Measurements from ENCODE around the gene CHAC1. TPM values are rescaled to one million over a fixed set of nuclear protein-coding genes. Genes with fewer than 3 reads are reported as not detected.

Gene CHAC1
- total and polyA plus RNA-seq, 2 of the 13 experiments (the other 11 are each of a cell fraction or from before 2014, with no cell fraction given), result 0.44 TPM; not detected in 1

DNA sequence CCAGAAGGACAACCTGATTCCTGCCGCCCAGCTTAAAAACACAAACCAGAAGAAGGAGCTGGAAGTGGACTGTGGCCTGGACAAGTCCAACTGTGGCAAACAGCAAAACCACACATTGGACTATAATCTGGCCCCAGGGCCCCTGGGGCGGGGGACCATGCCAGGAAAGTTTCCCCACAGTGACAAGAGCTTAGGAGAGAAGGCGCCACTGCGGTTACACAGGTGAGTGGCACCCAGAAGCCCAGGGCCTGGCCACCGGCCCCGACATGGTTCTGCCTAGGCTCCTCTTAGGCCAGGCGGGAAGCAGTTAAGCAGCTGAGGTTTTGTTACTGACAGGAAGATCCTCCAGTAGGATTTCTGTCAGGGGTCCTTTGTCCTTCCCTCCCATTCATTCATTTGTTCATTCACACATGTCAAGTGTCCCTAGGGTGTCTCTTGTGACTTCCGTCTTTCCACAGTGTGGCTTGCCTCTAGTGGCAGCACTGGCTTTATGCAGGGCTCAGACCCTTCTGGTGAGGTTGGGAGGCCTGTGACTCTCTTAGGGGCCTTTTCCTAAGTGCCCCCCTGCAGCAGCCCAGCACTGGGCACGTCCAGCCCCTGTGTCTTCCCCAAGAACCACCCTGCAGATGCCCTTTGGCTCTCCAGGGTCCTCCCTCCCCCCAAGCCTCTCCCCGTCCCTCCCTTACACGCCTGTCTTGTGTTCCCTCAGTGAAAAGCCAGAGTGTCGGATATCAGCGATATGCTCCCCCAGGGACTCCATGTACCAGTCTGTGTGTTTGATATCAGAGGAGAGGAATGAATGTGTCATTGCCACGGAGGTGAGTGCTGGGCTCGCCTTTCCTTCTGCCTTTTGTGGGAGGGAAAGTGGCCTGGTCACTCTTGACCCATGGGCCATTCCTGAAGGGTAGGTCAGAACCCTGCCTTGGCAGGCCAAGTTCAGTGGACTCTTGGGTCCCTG is 16.3 kb upstream of the CHAC1 start (continued):
- TF ChIP-seq BORCS8-MEF2B (CRISPR knock-in tag; IDR thresholded peaks at IDR 0.05) (0 out of 2 replicates have a peak, but pooled peaks have one; percentile 42), ZIK1 (CRISPR knock-in tag; IDR thresholded peaks at IDR 0.05; ENCODE audit: borderline replicate concordance, low read depth) (no peak), GABPB1 (CRISPR knock-in tag; IDR thresholded peaks at IDR 0.05) (no peak), ELF1 (CRISPR knock-in tag; IDR thresholded peaks at IDR 0.05) (no peak), ATAD3A (CRISPR knock-in tag; IDR thresholded peaks at IDR 0.05) (no peak), RNF2 (conservative IDR thresholded peaks at IDR 0.05; ENCODE audit: low read depth) (no peak), HMG20B (CRISPR knock-in tag; conservative IDR thresholded peaks at IDR 0.05) (no peak), MBD4 (IDR thresholded peaks at IDR 0.05; ENCODE audit: borderline replicate concordance, low read length) (no peak), ZMYM2 (CRISPR knock-in tag; IDR thresholded peaks at IDR 0.05) (no peak), ELF4 (CRISPR knock-in tag; IDR thresholded peaks at IDR 0.05; ENCODE audit: borderline replicate concordance) (0 out of 2 replicates have a peak, but pooled peaks have one; percentile 27), ZNF446 (CRISPR knock-in tag; IDR thresholded peaks at IDR 0.05) (no peak), AGO1 (IDR thresholded peaks at IDR 0.05; ENCODE audit: low read depth, low read length, poor library complexity, severe bottlenecking) (no peak), ZNF879 (CRISPR knock-in tag; IDR thresholded peaks at IDR 0.05) (no peak)
- TF ChIP-seq, protein P1, sequence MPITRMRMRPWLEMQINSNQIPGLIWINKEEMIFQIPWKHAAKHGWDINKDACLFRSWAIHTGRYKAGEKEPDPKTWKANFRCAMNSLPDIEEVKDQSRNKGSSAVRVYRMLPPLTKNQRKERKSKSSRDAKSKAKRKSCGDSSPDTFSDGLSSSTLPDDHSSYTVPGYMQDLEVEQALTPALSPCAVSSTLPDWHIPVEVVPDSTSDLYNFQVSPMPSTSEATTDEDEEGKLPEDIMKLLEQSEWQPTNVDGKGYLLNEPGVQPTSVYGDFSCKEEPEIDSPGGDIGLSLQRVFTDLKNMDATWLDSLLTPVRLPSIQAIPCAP (CRISPR knock-in tag; IDR thresholded peaks at IDR 0.05; ENCODE audit: low read depth), result no peak
- TF ChIP-seq, protein P2, sequence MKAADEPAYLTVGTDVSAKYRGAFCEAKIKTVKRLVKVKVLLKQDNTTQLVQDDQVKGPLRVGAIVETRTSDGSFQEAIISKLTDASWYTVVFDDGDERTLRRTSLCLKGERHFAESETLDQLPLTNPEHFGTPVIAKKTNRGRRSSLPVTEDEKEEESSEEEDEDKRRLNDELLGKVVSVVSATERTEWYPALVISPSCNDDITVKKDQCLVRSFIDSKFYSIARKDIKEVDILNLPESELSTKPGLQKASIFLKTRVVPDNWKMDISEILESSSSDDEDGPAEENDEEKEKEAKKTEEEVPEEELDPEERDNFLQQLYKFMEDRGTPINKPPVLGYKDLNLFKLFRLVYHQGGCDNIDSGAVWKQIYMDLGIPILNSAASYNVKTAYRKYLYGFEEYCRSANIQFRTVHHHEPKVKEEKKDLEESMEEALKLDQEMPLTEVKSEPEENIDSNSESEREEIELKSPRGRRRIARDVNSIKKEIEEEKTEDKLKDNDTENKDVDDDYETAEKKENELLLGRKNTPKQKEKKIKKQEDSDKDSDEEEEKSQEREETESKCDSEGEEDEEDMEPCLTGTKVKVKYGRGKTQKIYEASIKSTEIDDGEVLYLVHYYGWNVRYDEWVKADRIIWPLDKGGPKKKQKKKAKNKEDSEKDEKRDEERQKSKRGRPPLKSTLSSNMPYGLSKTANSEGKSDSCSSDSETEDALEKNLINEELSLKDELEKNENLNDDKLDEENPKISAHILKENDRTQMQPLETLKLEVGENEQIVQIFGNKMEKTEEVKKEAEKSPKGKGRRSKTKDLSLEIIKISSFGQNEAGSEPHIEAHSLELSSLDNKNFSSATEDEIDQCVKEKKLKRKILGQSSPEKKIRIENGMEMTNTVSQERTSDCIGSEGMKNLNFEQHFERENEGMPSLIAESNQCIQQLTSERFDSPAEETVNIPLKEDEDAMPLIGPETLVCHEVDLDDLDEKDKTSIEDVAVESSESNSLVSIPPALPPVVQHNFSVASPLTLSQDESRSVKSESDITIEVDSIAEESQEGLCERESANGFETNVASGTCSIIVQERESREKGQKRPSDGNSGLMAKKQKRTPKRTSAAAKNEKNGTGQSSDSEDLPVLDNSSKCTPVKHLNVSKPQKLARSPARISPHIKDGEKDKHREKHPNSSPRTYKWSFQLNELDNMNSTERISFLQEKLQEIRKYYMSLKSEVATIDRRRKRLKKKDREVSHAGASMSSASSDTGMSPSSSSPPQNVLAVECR (CRISPR knock-in tag; IDR thresholded peaks at IDR 0.05; ENCODE audit: borderline replicate concordance), result 0 out of 2 replicates have a peak, but pooled peaks have one; percentile 18
- TF ChIP-seq, protein P3, sequence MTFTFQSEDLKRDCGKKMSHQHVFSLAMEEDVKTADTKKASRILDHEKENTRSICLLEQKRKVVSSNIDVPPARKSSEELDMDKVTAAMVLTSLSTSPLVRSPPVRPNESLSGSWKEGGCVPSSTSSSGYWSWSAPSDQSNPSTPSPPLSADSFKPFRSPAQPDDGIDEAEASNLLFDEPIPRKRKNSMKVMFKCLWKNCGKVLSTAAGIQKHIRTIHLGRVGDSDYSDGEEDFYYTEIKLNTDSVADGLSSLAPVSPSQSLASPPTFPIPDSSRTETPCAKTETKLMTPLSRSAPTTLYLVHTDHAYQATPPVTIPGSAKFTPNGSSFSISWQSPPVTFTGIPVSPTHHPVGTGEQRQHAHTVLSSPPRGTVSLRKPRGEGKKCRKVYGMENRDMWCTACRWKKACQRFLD (CRISPR knock-in tag; IDR thresholded peaks at IDR 0.05; ENCODE audit: borderline replicate concordance), result no peak
- TF ChIP-seq, protein P4, sequence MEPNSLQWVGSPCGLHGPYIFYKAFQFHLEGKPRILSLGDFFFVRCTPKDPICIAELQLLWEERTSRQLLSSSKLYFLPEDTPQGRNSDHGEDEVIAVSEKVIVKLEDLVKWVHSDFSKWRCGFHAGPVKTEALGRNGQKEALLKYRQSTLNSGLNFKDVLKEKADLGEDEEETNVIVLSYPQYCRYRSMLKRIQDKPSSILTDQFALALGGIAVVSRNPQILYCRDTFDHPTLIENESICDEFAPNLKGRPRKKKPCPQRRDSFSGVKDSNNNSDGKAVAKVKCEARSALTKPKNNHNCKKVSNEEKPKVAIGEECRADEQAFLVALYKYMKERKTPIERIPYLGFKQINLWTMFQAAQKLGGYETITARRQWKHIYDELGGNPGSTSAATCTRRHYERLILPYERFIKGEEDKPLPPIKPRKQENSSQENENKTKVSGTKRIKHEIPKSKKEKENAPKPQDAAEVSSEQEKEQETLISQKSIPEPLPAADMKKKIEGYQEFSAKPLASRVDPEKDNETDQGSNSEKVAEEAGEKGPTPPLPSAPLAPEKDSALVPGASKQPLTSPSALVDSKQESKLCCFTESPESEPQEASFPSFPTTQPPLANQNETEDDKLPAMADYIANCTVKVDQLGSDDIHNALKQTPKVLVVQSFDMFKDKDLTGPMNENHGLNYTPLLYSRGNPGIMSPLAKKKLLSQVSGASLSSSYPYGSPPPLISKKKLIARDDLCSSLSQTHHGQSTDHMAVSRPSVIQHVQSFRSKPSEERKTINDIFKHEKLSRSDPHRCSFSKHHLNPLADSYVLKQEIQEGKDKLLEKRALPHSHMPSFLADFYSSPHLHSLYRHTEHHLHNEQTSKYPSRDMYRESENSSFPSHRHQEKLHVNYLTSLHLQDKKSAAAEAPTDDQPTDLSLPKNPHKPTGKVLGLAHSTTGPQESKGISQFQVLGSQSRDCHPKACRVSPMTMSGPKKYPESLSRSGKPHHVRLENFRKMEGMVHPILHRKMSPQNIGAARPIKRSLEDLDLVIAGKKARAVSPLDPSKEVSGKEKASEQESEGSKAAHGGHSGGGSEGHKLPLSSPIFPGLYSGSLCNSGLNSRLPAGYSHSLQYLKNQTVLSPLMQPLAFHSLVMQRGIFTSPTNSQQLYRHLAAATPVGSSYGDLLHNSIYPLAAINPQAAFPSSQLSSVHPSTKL (CRISPR knock-in tag; IDR thresholded peaks at IDR 0.05), result peak; percentile 37; the same call in 1 of the 2 replicates
- TF ChIP-seq, protein P5, sequence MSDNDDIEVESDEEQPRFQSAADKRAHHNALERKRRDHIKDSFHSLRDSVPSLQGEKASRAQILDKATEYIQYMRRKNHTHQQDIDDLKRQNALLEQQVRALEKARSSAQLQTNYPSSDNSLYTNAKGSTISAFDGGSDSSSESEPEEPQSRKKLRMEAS (IDR thresholded peaks at IDR 0.05), result peak; percentile 47; the same call in 1 of the 2 replicates
